C4-2B (cell line): ENCODE results near the gene IGFN1.
A peak's percentile ranks its signal among the peaks of the same experiment; 100 is the strongest.

Source experiments
- ZFX ChIP-seq: fragments of 450-650 bp; IDR thresholded peaks from 2 replicates; pipeline ENCODE4 v1.6.1; 2017
- TF ChIP-seq, protein P1 (sequence below): fragments of 450-650 bp; conservative IDR thresholded peaks from 2 replicates; pipeline ENCODE4 v1.5.1; 2017; ENCODE audit warnings: mild to moderate bottlenecking

DNA sequence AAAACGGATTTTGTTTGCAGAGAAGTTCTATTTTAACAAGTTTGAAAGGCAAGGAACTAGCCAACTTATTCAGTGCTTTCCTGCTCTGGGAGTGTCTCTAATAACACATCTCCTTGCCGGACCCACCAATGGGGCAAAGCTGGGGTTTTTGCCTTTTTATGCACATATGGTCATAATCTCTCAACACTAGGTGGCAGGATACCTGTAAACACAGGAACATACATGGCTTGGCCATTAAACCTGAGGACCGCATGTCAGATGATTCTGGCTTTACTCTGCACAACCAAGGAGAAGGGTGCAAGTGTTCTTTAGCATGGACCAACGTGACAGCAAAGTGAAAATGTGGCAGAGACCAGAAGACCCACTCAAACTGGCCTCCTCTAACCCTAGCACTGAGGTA lies 41.2 kb upstream of the IGFN1 start:
- TF ChIP-seq, protein P1, sequence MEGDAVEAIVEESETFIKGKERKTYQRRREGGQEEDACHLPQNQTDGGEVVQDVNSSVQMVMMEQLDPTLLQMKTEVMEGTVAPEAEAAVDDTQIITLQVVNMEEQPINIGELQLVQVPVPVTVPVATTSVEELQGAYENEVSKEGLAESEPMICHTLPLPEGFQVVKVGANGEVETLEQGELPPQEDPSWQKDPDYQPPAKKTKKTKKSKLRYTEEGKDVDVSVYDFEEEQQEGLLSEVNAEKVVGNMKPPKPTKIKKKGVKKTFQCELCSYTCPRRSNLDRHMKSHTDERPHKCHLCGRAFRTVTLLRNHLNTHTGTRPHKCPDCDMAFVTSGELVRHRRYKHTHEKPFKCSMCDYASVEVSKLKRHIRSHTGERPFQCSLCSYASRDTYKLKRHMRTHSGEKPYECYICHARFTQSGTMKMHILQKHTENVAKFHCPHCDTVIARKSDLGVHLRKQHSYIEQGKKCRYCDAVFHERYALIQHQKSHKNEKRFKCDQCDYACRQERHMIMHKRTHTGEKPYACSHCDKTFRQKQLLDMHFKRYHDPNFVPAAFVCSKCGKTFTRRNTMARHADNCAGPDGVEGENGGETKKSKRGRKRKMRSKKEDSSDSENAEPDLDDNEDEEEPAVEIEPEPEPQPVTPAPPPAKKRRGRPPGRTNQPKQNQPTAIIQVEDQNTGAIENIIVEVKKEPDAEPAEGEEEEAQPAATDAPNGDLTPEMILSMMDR, result peak; percentile 74
- no peak for TF ChIP-seq ZFX
